T-helper 2 cell (primary cell): Measurements from ENCODE around the gene POLRMT.
"Not testable (repeated sequence)": the region's sequence is repeated elsewhere in the genome, so short reads cannot be mapped to it uniquely, and the experiment has no call there.

Experiments
- DNase-seq, 5 experiments: peaks; one replicate each; pipeline versions ENCODE4 v3.0.0 to v3.0.0-alpha.2; 2012 to 2022

Gene POLRMT

GRCh38 chr19:626566-626965 lies 6.8 kb downstream of the POLRMT start:
- not testable (repeated sequence) for DNase-seq

- DNase-seq: no peak
These were observed 8.1 kb downstream of the POLRMT start for GRCh38 chr19:625257-625656.

- DNase-seq: no peak
These were observed 8.8 kb downstream of the POLRMT start for GRCh38 chr19:624433-625109.

- no peak for DNase-seq
These were observed 9.4 kb downstream of the POLRMT start for GRCh38 chr19:623974-624373.

GRCh38 chr19:623175-623916 lies 10.0 kb downstream of the POLRMT start:
- DNase-seq: no peak

- DNase-seq: no peak
These were observed 10.7 kb downstream of the POLRMT start for GRCh38 chr19:622666-623065.

GRCh38 chr19:621819-622218 lies 11.5 kb downstream of the POLRMT start:
- DNase-seq: no peak

GRCh38 chr19:621191-621590 lies 12.1 kb downstream of the POLRMT start:
- not testable (repeated sequence) for DNase-seq

GRCh38 chr19:620166-620862 lies 13.0 kb downstream of the POLRMT start:
- DNase-seq: no peak

GRCh38 chr19:619286-620002 lies 13.9 kb downstream of the POLRMT start:
- DNase-seq: no peak

GRCh38 chr19:618674-619285 lies 14.6 kb downstream of the POLRMT start:
- no peak for DNase-seq

GRCh38 chr19:618247-618619 lies 15.1 kb downstream of the POLRMT start:
- DNase-seq: no peak

- no peak for DNase-seq
These were observed 15.6 kb downstream of the POLRMT start for GRCh38 chr19:617551-618246.

GRCh38 chr19:616747-617526 lies 16.4 kb downstream of the POLRMT start:
- DNase-seq: no peak

- DNase-seq: no peak
These were observed 17.2 kb downstream of the POLRMT start for GRCh38 chr19:616062-616700.

GRCh38 chr19:615619-616018 lies 17.7 kb downstream of the POLRMT start:
- no peak for DNase-seq

GRCh38 chr19:613732-614567 lies 19.4 kb downstream of the POLRMT start:
- no peak for DNase-seq

- DNase-seq: no peak
These were observed 20.4 kb downstream of the POLRMT start for GRCh38 chr19:612941-613340.

- peak in 3 of 5 experiments; percentile 58 to 67 (median 61) for DNase-seq
These were observed 21.9 kb downstream of the POLRMT start for GRCh38 chr19:611481-611868.
